Measurements from ENCODE around the gene PYCR2.

The PYCR2 gene

DNA sequence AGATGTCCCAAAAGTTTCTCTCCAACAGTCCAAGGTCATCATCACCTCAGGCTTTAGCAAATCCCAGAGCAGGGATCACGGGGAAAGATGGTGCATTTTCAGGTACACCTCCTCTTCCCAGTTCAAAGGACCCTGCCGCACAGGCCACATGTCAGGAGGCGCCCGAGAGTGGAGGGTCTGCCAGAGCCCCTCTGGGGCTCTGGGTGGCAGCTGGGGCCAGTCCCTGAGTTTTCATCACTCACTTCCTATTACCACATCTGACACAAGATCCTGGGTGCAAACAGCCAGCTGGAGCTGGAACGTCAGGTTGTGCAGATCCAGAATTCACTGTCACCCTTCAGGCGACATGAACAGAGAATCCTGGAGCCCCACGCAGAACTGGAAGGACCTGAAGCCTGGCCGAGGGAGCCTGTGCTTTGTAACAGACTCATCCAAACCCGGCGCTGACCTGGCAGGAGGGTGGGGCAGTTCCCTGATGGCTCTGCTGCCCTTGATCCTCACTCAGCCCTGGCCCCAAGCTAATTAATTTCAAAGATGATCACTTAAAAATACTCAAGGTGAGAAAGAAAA, 50.7 kb downstream of the PYCR2 start:
- DNase-seq = no peak

GRCh38 chr1:225872075-225872430, 52.0 kb downstream of the PYCR2 start:
- no peak for DNase-seq

DNA sequence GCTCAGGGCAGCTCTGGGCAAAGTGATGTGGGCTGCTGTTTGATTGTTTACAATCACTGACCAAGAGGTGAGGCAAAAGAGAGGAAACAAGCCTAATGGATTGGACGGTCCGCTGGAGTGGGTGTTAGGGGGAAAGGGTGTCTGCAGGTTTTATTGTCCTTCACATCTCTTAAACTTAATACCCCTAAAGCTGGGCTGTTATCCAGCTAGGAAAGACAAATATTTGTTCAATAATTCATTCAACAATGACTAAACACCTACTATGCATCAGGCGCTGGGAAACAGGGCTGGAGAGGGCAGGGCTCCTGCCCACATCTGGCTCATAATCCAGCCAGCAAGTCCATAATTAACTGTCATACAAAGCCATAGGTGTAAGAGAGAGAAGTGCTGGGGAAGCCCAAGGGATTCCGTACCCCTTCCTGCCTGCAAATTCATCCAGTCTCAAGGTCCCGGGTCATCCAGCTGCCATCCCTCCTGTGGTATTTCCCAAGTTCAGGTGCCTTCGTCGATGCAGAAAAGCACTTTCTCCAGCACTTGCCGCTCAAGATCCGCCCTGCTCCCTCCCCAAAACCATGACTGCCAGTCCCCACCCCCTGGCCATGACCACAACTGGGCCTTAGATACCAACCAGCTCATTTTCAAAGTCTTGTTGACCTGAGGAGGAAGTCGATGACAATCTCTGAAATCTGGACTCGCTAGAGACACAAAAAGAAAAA, 52.5 kb downstream of the PYCR2 start:
- DNase-seq = no peak

- no peak for DNase-seq
These were observed 53.1 kb downstream of the PYCR2 start for GRCh38 chr1:225870911-225871310.
